ENCODE results near the gene EXOC6B. TPM values are rescaled to one million over a fixed set of nuclear protein-coding genes. Genes with fewer than 3 reads are reported as not detected.

EXOC6B gene
- total and polyA plus RNA-seq, 2 of the 8 experiments (the other 6 are each of a cell fraction or from before 2014, with no cell fraction given): 13.5 to 33.0 TPM

- H2BK20ac ChIP-seq (ENCODE audit: low read length): no peak overlapping the region
- 77% methylated on average over 3 of the region's 4 CpGs; no CpG with 5 or more reads in 1 of the 2 experiments for WGBS, 2 experiments (ENCODE audit: extremely low coverage in 1 of 2, insufficient coverage in 1 of 2, insufficient read length in 1 of 2, insufficient replicate concordance in 2 of 2, low coverage in 1 of 2, low lambda C conversion rate in 2 of 2, missing lambda C conversion rate in 1 of 2)
- H4K91ac ChIP-seq (replicated peaks; ENCODE audit: insufficient read length, low read length): no peak overlapping the region
- no peak overlapping the region for H3K27ac ChIP-seq (ENCODE audit: low read depth, low read length)
- H3K79me2 ChIP-seq (ENCODE audit: control insufficient read depth in 1 of 2, insufficient read depth in 2 of 2, low read length in 2 of 2): no peaks in the 10 kb centered on the region
- H2AFZ ChIP-seq (ENCODE audit: low read length): no peak overlapping the region
- H2BK120ac ChIP-seq (replicated peaks; ENCODE audit: low read depth, low read length): no peak overlapping the region
- H4K8ac ChIP-seq (ENCODE audit: extremely low read depth, insufficient read depth, low read length): no peak overlapping the region
- H3K4me1 ChIP-seq (replicated peaks in 1 of 4; ENCODE audit: control insufficient read depth in 3 of 4, insufficient read depth in 4 of 4, low read length in 3 of 4): no peaks in the 10 kb centered on the region; a peak in 2 of 7 replicates
- H3K79me1 ChIP-seq (ENCODE audit: low read depth, low read length): no peaks in the 10 kb centered on the region
- no peak overlapping the region for H3K23ac ChIP-seq (ENCODE audit: insufficient read length)
- no peaks in the 10 kb centered on the region for H3K9me3 ChIP-seq (ENCODE audit: insufficient read depth in 2 of 2, low read depth in 1 of 2, low read length in 1 of 2)
- ChIA-PET POLR2A (ENCODE audit: partially characterized antibody) (interaction anchor here (0.9 to 1.7 kb wide), 2 partner anchors 11 to 96 kb away, joined by 3 read pairs; no protein-coding TSS in a partner anchor), CTCF (ENCODE audit: partially characterized antibody) (interaction anchor here (1.1 to 1.6 kb wide), 2 partner anchors 58 to 99 kb away, joined by 3 read pairs; no protein-coding TSS in a partner anchor)
- H3K18ac ChIP-seq (ENCODE audit: extremely low read depth, low read length): no peak overlapping the region
- H2AK5ac ChIP-seq (ENCODE audit: low read depth, low read length): no peak overlapping the region
- H3K56ac ChIP-seq (replicated peaks; ENCODE audit: insufficient read length, low read depth, low read length): no peak overlapping the region
- no peak overlapping the region for H3K4me3 ChIP-seq (ENCODE audit: extremely low read depth in 1 of 4, insufficient read depth in 2 of 4, low read depth in 3 of 4, low read length in 4 of 4)
- no peak overlapping the region for H3K4ac ChIP-seq (replicated peaks; ENCODE audit: insufficient read length, low read depth, low read length)
- H3K4me2 ChIP-seq (ENCODE audit: insufficient read depth in 1 of 2, low read depth in 2 of 2, low read length in 2 of 2): no peak overlapping the region
- no peaks in the 10 kb centered on the region for H3K23me2 ChIP-seq (ENCODE audit: low read depth, low read length)
- no peaks in the 10 kb centered on the region for H4K20me1 ChIP-seq (replicated peaks in 1 of 2; ENCODE audit: control insufficient read depth in 1 of 2, insufficient read depth in 2 of 2, low read length in 2 of 2)
- H4K5ac ChIP-seq (ENCODE audit: insufficient read length, low read depth, low read length): no peak overlapping the region
- H2BK15ac ChIP-seq (ENCODE audit: low read length): no peak overlapping the region
- no peaks in the 10 kb centered on the region for H3K27me3 ChIP-seq (replicated peaks in 1 of 4; ENCODE audit: control insufficient read depth in 3 of 4, extremely low read depth in 1 of 4, insufficient read depth in 3 of 4, low read length in 3 of 4)
- no peak overlapping the region for H3K14ac ChIP-seq (ENCODE audit: insufficient read length)
- DNase-seq (ENCODE audit: low read depth in 1 of 2, low spot score in 2 of 2): no peak
- no peak overlapping the region for H3K9ac ChIP-seq (replicated peaks in 1 of 4; ENCODE audit: extremely low read depth in 1 of 4, low read depth in 3 of 4, low read length in 3 of 4)
- H3K36me3 ChIP-seq (ENCODE audit: control insufficient read depth in 2 of 4, insufficient read depth in 4 of 4, low read length in 3 of 4): no peaks in the 10 kb centered on the region
- H2BK5ac ChIP-seq (ENCODE audit: low read depth, low read length): no peak overlapping the region
- H2BK12ac ChIP-seq (ENCODE audit: low read depth, low read length): no peak overlapping the region
- FAIRE-seq: no peak
- TF ChIP-seq FOSL1 (IDR thresholded peaks at IDR 0.05; ENCODE audit: insufficient read depth, low read depth, low read length): no peak
- no peak for TF ChIP-seq KDM1A (IDR thresholded peaks at IDR 0.05; ENCODE audit: borderline replicate concordance, low read length)
- TF ChIP-seq BACH1 (IDR thresholded peaks at IDR 0.05; ENCODE audit: low read length): no peak
- TF ChIP-seq SAP30 (IDR thresholded peaks at IDR 0.05; ENCODE audit: insufficient read depth, insufficient replicate concordance, low read length): no peak
- no peak for TF ChIP-seq EZH2 (IDR thresholded peaks at IDR 0.05; ENCODE audit: low read depth, low read length, severe bottlenecking)
- no peak for TF ChIP-seq RFX5 (IDR thresholded peaks at IDR 0.05; ENCODE audit: borderline replicate concordance, low read depth, low read length)
- TF ChIP-seq SIRT6 (IDR thresholded peaks at IDR 0.05; ENCODE audit: low read length): no peak
- TF ChIP-seq GABPA (IDR thresholded peaks at IDR 0.05; ENCODE audit: borderline replicate concordance, insufficient read depth, low read length): no peak
- TF ChIP-seq ATF2 (IDR thresholded peaks at IDR 0.05; ENCODE audit: low read length): no peak
- no peak for TF ChIP-seq CREB1 (IDR thresholded peaks at IDR 0.05)
- no peak for TF ChIP-seq NANOG (IDR thresholded peaks at IDR 0.05; ENCODE audit: insufficient read depth, low read depth, low read length, poor library complexity, severe bottlenecking)
These were observed 611.2 kb downstream of the EXOC6B start for GRCh38 chr2:72214429-72215143.
